SK-N-MC (cell line): Measurements from ENCODE around the gene PTGDR2.

Experiments
- EZH2 ChIP-seq: fragments of 200-600 bp; sonication (generic); IDR thresholded peaks from one replicate; pipeline ENCODE4 v1.6.1; 2017; ENCODE audit warnings: antibody characterized with exemption
- POLR2AphosphoS5 ChIP-seq: IDR thresholded peaks from 2 replicates; pipeline ENCODE4 v1.6.1; 2012; ENCODE audit warnings: mild to moderate bottlenecking, low read depth, low read length, borderline replicate concordance

- TF ChIP-seq POLR2AphosphoS5 = no peak
- TF ChIP-seq EZH2 = no peak
Measured at GRCh38 chr11:60849641-60850520, 5.9 kb downstream of the PTGDR2 start.
